ENCODE results near the gene IP6K2.

DNA sequence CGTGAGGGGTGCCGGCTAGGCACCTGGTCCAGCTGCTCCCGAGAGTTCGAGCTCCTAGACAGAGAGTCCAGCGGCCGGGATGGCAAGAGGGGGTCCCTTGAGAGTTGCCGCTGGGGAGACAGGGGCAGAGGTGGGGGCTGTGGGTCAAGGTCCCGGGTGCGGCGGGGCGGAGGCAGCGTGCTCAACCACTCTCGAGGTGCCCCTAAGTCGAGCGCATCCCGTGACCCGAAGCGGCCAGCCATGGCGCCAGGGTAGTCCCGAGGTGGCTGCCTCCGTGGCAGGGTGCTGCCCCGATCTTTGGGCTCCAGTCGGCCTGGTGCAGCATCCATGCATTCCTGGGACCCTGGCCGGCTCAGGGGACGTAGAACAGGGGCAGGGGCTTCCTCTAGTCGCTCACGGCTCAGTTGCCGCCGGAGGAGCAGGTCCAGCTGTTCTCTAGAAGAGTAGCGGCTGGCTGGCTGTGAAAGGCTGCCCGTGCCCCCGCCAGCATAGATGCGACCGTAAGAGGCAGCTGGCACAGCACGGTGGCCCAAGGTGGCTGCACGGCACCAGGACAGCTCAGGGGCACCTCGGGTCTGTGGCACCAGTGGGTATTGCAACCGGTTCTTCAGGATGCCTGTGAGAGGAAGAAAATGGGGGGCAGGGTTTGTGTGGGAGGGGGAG lies 76.9 kb downstream of the IP6K2 start:
- TF ChIP-seq, protein P1, sequence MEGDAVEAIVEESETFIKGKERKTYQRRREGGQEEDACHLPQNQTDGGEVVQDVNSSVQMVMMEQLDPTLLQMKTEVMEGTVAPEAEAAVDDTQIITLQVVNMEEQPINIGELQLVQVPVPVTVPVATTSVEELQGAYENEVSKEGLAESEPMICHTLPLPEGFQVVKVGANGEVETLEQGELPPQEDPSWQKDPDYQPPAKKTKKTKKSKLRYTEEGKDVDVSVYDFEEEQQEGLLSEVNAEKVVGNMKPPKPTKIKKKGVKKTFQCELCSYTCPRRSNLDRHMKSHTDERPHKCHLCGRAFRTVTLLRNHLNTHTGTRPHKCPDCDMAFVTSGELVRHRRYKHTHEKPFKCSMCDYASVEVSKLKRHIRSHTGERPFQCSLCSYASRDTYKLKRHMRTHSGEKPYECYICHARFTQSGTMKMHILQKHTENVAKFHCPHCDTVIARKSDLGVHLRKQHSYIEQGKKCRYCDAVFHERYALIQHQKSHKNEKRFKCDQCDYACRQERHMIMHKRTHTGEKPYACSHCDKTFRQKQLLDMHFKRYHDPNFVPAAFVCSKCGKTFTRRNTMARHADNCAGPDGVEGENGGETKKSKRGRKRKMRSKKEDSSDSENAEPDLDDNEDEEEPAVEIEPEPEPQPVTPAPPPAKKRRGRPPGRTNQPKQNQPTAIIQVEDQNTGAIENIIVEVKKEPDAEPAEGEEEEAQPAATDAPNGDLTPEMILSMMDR (IDR thresholded peaks at IDR 0.05; ENCODE audit: control extremely low read depth in 1 of 3, insufficient read depth in 1 of 3, low read depth in 1 of 3, low read length in 3 of 3): no peak
- TF ChIP-seq SP1 (IDR thresholded peaks at IDR 0.05; ENCODE audit: low read depth, low read length) (no peak), POLR2A (IDR thresholded peaks at IDR 0.05; ENCODE audit: control extremely low read depth in 1 of 2, low read depth in 2 of 2, low read length in 2 of 2) (no peak), POLR2AphosphoS5 (IDR thresholded peaks at IDR 0.05; ENCODE audit: low read depth, low read length) (no peak), EZH2 (IDR thresholded peaks at IDR 0.05; ENCODE audit: low read depth, low read length, severe bottlenecking) (no peak)
- TF ChIP-seq, protein P2, sequence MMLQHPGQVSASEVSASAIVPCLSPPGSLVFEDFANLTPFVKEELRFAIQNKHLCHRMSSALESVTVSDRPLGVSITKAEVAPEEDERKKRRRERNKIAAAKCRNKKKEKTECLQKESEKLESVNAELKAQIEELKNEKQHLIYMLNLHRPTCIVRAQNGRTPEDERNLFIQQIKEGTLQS (IDR thresholded peaks at IDR 0.05; ENCODE audit: insufficient read depth, low read depth, low read length): no peak
